Right lobe of liver (tissue), 4 donors: Measurements from ENCODE around the gene MAP3K14.

ENCODE experiments used
- POLR2A ChIP-seq: fragments of 450-650 bp; IDR thresholded peaks from one replicate; pipeline ENCODE4 v1.6.1; 2017; ENCODE audit warnings: antibody characterized with exemption, mild to moderate bottlenecking
- TF ChIP-seq, protein P1 (sequence below), 4 donors: fragments of 200-600 bp in 3 of 4; fragments of 450-650 bp in 1 of 4; IDR thresholded peaks; one replicate each; pipeline versions ENCODE4 v1.5.1 to v1.8.0; 2016 to 2022; ENCODE audit warnings: antibody characterized with exemption in 4 of 4, mild to moderate bottlenecking in 2 of 4
- donor health status: DM: no; HTN: no; CAD: no.
- donor health status: DM: no; HTN: no; CAD: no.
- donor health status: DM: no; HTN: yes; CAD: no.

GRCh38 chr17:45267436-45268055 lies 49.3 kb downstream of the MAP3K14 start:
- no peak for TF ChIP-seq POLR2A
- TF ChIP-seq, protein P1, sequence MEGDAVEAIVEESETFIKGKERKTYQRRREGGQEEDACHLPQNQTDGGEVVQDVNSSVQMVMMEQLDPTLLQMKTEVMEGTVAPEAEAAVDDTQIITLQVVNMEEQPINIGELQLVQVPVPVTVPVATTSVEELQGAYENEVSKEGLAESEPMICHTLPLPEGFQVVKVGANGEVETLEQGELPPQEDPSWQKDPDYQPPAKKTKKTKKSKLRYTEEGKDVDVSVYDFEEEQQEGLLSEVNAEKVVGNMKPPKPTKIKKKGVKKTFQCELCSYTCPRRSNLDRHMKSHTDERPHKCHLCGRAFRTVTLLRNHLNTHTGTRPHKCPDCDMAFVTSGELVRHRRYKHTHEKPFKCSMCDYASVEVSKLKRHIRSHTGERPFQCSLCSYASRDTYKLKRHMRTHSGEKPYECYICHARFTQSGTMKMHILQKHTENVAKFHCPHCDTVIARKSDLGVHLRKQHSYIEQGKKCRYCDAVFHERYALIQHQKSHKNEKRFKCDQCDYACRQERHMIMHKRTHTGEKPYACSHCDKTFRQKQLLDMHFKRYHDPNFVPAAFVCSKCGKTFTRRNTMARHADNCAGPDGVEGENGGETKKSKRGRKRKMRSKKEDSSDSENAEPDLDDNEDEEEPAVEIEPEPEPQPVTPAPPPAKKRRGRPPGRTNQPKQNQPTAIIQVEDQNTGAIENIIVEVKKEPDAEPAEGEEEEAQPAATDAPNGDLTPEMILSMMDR (IDR thresholded peaks at IDR 0.05): no peak
